ENCODE measurements around the gene ROPN1L. TPM values are rescaled to one million over a fixed set of nuclear protein-coding genes. Genes with fewer than 3 reads are reported as not detected.
"Not testable (repeated sequence)": the region's sequence is repeated elsewhere in the genome, so short reads cannot be mapped to it uniquely, and the experiment has no call there.

The ROPN1L gene
- total RNA-seq, 1 experiment from 2014 or later = 0.35 TPM

- DNase-seq (ENCODE audit: extremely low read depth, low read depth) = no peak
These were observed 34.4 kb downstream of the ROPN1L start for GRCh38 chr5:10475931-10476676.

DNA sequence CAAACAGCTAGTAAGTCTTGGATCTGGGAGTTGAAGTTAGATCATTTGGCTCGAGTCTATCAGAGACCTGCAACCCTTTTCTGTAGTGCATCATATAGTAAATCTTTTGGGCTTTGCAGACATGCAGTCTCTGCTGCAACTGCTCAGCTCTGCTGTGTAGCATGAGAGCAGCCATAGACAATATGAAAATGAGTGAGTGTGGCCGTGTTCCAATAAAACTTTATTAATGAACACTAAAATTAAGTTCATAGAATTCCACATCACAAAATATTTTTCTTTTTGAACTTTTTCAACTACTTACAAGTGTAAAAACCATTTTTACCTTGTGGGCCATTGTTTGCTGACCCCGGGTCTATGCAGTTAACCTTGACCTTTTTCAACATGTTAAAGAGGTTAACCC lies 35.2 kb downstream of the ROPN1L start:
- no peak for DNase-seq (ENCODE audit: extremely low read depth, low read depth)

GRCh38 chr5:10477943-10478342 lies 36.3 kb downstream of the ROPN1L start:
- DNase-seq (ENCODE audit: extremely low read depth, low read depth) = no peak

DNA sequence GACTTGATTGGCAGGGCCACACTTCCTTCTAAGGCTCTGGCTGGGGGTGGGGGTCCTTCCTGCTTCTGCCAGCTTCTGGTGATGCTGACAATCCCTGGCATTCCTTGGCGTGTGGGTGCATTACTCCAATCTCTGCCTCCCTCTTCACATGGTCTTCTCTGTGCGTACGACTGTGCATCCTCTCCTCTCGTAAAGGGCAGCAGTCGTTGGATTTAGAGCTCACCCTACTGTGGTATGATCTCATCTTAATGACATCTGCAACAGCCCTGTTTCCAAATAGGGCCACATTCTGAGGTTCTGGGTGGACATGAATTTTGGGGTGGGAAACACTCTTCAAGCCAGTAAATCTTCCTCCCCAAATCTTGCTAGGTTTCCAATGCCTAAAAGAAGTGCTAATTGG lies 36.8 kb downstream of the ROPN1L start:
- no peak for DNase-seq (ENCODE audit: extremely low read depth, low read depth)

DNA sequence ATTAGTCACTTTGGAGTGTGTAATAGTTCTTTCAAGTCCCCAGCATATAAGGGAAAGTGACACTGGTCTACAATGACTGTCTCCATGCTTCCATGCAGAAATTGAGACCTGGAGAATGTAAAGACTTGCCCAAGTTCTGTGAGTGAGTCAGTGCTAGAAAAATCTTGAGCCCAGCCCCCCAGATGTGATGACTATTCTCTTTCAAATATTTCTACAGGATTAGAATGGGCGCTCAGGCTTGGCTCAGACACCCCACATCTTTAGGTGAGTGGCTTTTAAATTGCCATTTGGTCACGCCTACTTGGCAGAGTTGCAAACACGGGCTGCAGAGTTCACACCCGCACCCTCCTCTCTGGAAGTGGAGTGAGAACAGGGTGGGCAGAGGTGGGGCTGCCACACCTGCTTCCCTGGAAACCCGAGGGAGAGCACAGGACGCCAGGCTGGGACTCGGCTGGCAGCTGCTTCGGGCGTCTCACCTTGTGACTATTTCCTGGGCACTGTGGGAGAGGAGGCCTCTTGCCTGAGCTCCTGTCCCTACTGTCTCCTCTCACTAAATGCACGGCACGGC lies 37.6 kb downstream of the ROPN1L start:
- DNase-seq (ENCODE audit: extremely low read depth, low read depth) = peak; percentile 49

DNA sequence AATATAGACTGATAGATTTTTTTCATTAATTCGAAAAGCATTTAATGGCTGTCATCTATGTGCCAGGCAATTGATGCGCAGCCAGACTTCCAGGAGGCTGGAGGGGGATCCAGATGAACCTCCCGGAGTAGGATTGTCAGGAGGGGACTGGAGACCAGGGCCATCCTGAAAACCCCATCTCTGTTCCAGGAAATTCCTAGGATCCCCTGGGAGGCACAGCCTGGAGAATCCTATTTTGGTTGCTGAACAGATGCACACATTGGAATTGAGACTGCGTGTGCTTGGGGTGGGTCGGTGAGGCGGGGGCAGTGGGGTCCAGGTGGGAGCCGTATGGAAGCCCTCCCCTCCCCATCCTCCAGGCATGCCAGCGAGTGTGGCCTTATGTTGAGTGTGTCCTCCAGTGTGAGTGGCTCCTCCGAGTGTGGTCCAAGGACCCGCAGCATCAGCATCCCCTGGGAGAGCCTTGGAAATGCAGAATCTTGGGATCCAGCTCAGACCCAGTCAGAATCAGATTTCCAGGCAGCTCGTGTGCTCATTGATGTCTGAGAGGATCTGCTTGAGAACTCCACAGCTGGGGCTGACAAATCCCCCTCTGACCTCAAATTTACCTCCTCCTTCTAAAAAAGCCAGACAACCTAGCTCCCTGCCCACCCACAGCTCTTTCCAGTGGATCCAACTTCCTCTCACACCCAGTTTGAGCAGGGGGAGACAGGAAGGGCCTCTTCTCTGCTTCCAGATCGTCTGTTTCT lies 38.7 kb downstream of the ROPN1L start:
- DNase-seq (ENCODE audit: extremely low read depth, low read depth) = no peak

DNA sequence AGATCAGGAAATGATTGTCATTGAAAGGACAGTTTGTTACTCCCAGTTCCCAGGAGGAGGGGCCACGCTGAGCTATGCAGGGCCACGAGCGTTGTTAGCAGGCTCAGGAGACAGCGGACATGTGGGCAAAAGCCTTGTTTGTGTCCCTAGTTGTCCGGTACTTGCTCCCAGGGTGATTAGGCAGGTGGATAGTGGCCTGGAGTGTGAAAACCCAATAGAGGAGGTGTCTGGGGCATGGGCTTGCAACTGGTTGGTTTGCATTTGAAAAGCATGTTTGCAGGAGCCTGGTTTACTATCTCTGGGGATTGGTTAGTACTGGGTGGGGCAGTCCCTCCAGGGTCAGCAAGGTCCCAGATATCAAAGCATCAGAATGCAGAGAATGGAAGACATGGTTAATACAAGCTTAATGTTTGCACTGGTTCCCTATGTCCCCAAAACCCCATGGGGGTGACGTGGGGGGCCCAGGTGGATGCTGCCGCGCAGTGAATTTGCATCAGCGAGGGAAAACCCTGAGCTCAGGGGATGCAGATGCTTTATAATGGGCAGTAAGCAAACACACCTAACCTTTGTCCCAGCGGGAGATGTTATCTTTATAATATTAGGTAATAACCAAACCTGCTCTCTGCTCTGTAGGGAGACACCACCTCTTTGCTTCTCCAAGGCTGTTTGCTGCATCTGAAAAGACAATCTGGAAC lies 39.7 kb downstream of the ROPN1L start:
- DNase-seq (ENCODE audit: extremely low read depth, low read depth) = no peak

DNA sequence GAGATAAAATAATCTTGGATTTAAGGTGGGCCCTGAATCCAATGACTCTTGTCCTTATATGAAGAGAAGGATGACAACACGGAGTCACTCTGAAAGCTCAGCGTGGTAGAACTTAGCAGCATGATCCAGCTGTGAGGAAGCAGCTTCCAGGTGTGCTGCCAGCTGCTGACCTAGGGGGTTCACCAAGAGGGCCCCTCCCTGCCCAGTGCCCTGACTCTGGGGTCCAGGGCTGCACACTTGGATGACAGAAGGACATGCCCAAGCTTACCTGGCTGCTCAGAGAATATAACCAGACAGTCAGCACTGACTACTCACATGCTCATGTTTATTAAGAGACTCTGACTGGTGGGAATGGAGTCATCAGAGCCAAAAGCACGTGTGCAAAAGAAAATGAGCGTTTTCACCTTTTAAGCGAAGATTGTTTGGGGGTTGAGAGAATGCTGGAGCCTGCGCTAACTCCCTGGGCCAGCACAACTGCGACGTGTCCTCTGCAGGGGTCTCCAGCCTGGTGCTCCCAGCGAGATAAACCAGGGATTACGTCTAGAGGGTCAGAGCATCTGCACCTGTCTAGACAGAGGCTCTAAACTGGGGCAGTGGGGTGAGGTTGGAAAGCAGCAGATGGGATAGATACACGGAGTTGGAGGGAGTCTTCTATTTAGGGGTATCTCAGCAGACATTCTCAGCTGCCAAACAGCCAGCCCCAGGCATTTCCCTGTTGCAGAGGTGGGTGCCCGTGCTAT lies 41.3 kb downstream of the ROPN1L start:
- DNase-seq (ENCODE audit: extremely low read depth, low read depth) = no peak

- no peak for DNase-seq (ENCODE audit: extremely low read depth, low read depth)
These were observed 43.1 kb downstream of the ROPN1L start for GRCh38 chr5:10484774-10485141.

DNA sequence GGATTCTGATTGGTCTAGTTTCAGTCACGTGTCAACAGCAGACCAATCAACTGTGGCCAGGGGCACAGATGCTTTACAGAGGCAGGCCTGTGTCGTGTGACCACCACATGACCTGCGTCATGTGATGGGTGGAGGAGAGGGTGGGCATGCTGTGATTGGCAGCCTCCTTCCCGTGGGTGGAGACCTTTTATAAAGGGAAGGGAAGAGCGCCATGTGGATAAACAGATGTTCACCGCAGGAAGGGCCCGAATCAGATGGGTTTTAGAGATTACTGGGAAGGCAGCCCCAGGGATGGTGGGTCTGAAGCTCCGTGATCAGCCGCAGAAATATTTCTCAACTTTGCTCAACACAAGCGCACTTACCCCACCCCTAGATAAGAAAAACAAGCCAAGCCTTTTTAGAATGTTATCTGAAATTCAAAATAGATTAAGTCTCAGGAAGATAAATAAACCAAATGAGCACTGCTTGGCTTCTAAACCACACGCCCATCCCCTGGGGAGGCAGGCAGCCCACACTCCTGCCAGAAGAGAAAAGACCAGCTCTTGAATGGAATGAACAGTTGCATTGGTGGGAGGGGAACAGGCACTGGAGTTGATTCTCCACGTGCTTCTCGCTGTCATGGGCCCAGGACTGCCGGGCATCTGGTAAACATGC lies 43.6 kb downstream of the ROPN1L start:
- DNase-seq (ENCODE audit: extremely low read depth, low read depth) = peak; percentile 87

- DNase-seq (ENCODE audit: extremely low read depth, low read depth) = no peak
These were observed 44.2 kb downstream of the ROPN1L start for GRCh38 chr5:10485897-10486296.

GRCh38 chr5:10486511-10487344 lies 45.0 kb downstream of the ROPN1L start:
- no peak for DNase-seq (ENCODE audit: extremely low read depth, low read depth)

GRCh38 chr5:10488144-10488543 lies 46.5 kb downstream of the ROPN1L start:
- DNase-seq (ENCODE audit: extremely low read depth, low read depth) = no peak

DNA sequence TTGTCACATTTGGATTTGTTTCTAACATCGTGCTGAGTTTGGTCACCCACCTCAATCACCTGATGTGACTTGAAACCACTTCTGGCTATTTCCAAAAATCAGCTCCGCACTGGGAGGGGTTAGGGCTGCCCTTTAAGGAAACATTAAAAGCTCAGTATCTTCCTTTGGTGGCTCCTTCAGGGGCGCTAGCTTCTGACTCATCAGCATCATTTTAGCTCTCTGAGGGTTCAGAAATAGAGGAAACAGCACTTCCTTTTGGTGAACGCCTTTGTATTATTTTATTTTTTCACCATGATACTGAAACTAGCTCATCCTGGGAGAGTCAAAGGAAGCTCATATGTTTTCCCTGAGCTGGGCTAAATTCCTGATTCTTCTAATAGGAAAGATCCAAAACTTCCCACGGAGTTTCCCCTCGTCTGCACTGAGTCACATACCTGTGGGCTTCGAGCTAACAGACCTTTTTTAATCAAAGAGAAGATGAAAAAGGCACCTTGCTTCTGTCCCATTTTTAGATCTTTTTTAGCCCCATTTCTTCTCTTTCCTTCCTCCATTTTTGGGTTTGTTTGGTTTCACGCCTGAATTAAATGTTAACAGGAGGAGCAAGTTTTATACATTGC lies 48.2 kb downstream of the ROPN1L start:
- DNase-seq (ENCODE audit: extremely low read depth, low read depth) = no peak

DNA sequence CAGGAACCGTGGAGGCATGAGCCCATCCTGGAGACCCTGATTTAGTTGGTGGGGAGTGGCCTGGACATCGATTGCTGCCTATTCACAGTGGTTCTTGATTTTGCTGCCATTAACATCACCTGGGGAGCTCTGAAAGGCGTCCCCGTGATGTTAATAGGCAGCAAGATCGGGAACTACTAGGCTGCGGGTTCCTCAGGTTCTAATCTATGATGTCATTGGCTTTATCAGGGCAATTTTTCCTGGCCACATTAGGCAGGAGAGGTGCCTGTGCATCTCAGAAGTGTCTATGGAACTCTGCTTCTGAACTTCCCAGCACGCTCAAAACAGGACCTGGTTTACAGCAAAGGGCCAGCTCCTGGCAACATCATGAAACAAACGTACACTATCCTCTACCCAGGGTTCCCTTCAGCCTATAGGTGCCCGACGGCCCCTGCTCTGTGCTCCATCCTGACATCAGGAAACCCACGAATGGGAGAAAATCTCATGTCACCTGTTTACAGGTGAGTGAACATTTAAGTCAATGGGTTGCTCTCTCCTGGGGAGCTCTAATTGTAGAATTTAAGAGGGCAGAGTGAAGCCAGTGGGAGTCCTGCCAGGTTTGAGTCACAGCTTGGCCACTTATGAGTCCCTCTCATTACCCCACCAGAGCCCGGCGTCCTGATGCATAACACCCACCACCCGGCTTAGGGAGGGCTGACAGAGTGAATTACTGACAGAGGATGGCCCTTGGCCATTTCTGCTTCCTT lies 49.4 kb downstream of the ROPN1L start:
- DNase-seq (ENCODE audit: extremely low read depth, low read depth) = no peak

- DNase-seq (ENCODE audit: extremely low read depth, low read depth) = no peak
These were observed 50.0 kb downstream of the ROPN1L start for GRCh38 chr5:10491673-10492026.

GRCh38 chr5:10493884-10494283 lies 52.2 kb downstream of the ROPN1L start:
- DNase-seq (ENCODE audit: extremely low read depth, low read depth) = no peak

DNA sequence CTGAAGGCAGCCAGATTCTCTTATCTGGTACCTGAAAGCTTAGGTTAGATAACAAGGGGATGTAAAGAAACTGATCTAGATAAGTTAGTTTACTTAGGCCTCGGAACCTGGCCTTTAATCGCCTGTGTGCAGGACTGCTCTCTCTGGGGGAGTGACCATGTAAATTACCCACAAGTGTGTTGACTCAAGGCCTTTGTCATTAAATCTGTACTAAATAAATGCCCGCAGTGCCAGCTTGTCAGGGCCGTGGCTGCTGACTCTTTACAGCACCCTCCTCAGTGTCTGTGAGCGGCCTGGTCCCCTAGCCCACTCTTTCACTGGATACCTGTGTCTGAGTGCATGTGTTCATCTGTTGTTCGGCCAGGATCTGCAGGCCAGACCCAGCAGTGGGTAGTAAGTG lies 52.8 kb downstream of the ROPN1L start:
- not testable (repeated sequence) for DNase-seq (ENCODE audit: extremely low read depth, low read depth)
